Panc1 (cell line): ENCODE results near the gene MSANTD3. TPM values are rescaled to one million over a fixed set of nuclear protein-coding genes. Genes with fewer than 3 reads are reported as not detected.
"Not testable (repeated sequence)": the region's sequence is repeated elsewhere in the genome, so short reads cannot be mapped to it uniquely, and the experiment has no call there.

Experiments
- ATAC-seq: fragments of 200-7000 bp; cut with Tn5 transposase; 2 replicates; pipeline ENCODE4 v1.9.1; 2020; ENCODE audit warnings: mild to moderate bottlenecking, moderate library complexity
- BruUV-seq: library from RNA; stranded (reverse); fragments of 400-500 nt; replicated peaks from 2 replicates; lab custom pipeline; 2021; lab: Mats Ljungman, UMichigan
- CTCF ChIA-PET: fragments of 300-600 bp; sonication (Branson Sonifier 250); formaldehyde crosslinking; loops from one replicate; lab custom pipeline; 2022; ENCODE audit warnings: antibody characterized with exemption; lab: Charles Lee
- POLR2A ChIA-PET: fragments of 300-600 bp; sonication (Branson Sonifier 250); formaldehyde crosslinking; loops from one replicate; lab custom pipeline; 2022; ENCODE audit warnings: antibody characterized with exemption; lab: Charles Lee
- DNase-seq: peaks from one replicate; pipeline ENCODE4 v3.0.0-alpha.2; 2010; ENCODE audit warnings: low read depth, low spot score
- H3K27ac ChIP-seq: 2 replicates; pipeline ENCODE4 v1.5.1; 2011; ENCODE audit warnings: mild to moderate bottlenecking, low read length, inconsistent platforms
- H3K27me3 ChIP-seq: fragments of 200-500 bp; sonication (Bioruptor generic); 2 replicates; pipeline ENCODE4 v1.6.0; 2014; ENCODE audit warnings: low read length, inconsistent platforms; ENCODE audit not compliant: control insufficient read depth, insufficient read depth
- H3K36me3 ChIP-seq: fragments of 200-500 bp; sonication (Bioruptor generic); 2 replicates; pipeline ENCODE4 v1.5.1; 2014; ENCODE audit warnings: inconsistent platforms, mild to moderate bottlenecking, low read length, moderate library complexity; ENCODE audit not compliant: control insufficient read depth, insufficient read depth
- H3K4me1 ChIP-seq: 2 replicates; pipeline ENCODE4 v1.5.1; 2011; ENCODE audit warnings: inconsistent platforms, mild to moderate bottlenecking, low read length, moderate library complexity; ENCODE audit not compliant: control insufficient read depth, insufficient read depth
- H3K4me3 ChIP-seq, 2 experiments: 2 replicates each; pipeline ENCODE4 v1.5.1; 2011 to 2012; ENCODE audit warnings: low read depth in 2 of 2, low read length in 2 of 2, mild to moderate bottlenecking in 2 of 2, inconsistent platforms in 1 of 2, moderate library complexity in 1 of 2
- H3K9me3 ChIP-seq: fragments of 200-500 bp; sonication (Bioruptor generic); 2 replicates; pipeline ENCODE4 v1.5.1; 2014; ENCODE audit warnings: low read depth, mild to moderate bottlenecking, inconsistent platforms, low read length, moderate library complexity; ENCODE audit not compliant: control insufficient read depth, insufficient read depth
- in situ Hi-C: cut with HindIII; loops from 2 replicates; pipeline ENCODE4 v1.10.0; 2016; ENCODE audit warnings: low sequenced_read_pairs, low pct_unique_long_range_greater_than_20kb
- intact Hi-C: fragments of 100-400 bp; cut with micrococcal nuclease; formaldehyde crosslinking; loops from one replicate; pipeline ENCODE4 v1.10.0; 2022; ENCODE audit not compliant: unreplicated experiment
- total RNA-seq: library from RNA; stranded (reverse); gene quantifications from one replicate; pipeline ENCODE4 v1.2.1, GENCODE V29; 2021; ENCODE audit not compliant: unreplicated experiment
- TF ChIP-seq, protein P1 (sequence below), 2 experiments: IDR thresholded peaks; 2 replicates each; pipeline ENCODE4 v1.6.1; 2011 to 2012; ENCODE audit warnings: low read depth in 2 of 2, control low read depth in 1 of 2, low read length in 1 of 2, mild to moderate bottlenecking in 1 of 2, moderate library complexity in 1 of 2; ENCODE audit not compliant: insufficient read depth in 1 of 2
- TF ChIP-seq, protein P2 (sequence below): fragments of 450-650 bp; IDR thresholded peaks from 2 replicates; pipeline ENCODE4 v1.5.1; 2017; ENCODE audit warnings: mild to moderate bottlenecking

The MSANTD3 gene
- total RNA-seq, 1 experiment from 2014 or later: 58.7 TPM

DNA sequence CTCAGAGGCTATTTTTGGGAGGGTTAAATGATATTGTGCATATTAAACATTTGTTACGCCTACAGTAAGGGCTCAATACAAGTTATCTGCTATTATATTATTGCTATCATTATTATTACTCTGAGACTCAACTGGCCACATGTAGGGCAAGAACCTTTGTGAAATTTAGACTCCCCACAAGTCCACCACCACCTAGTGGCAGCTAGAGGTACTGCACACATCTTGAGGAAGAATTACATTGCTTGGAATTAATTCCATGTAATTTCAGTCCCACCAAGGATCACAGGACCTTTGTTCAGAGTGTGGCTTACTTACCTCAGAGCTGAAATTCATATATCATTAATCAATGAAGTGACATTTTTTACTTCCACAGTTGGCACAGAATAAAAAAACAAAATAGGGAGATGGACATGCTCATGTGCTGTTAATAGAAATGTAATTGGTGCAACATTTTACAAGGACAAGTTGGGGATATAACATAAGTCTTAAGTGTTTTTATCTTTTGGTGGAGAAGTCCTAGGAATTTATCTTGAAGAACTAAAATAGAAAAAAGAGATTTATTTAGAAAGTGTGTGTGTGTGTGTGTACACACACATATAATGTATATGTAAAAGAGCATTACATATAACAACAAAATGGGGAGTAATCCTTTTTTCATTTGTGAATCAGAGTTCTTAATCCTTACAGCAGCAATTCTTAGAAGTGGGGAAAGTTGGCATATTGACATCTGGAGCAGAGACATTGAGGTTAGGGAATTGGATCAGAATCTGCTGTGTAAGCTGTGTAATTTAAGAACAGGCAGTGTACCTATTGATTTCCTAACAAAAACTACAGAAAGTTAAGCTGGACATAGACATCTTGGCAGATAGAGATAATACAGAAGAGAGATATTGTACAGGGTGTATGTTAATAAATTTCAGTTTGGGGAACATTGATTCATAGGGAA lies 11.2 kb downstream of the MSANTD3 start:
- no peaks in the 10 kb centered on the region for H3K9me3 ChIP-seq
- in situ Hi-C loops: no loop called here
- no peaks in the 10 kb centered on the region; the same call in 1 of the 2 replicates for H3K4me1 ChIP-seq
- no TSS peak for BruUV-seq
- ChIA-PET POLR2A (no interaction called here), CTCF (interaction anchor here (0.6 kb wide), 1 partner anchor 156 kb away, joined by 4 read pairs; no protein-coding TSS in a partner anchor)
- ATAC-seq (peak; percentile 53; the same call in 1 of the 2 replicates), DNase-seq (no peak)
- TF ChIP-seq, protein P1, sequence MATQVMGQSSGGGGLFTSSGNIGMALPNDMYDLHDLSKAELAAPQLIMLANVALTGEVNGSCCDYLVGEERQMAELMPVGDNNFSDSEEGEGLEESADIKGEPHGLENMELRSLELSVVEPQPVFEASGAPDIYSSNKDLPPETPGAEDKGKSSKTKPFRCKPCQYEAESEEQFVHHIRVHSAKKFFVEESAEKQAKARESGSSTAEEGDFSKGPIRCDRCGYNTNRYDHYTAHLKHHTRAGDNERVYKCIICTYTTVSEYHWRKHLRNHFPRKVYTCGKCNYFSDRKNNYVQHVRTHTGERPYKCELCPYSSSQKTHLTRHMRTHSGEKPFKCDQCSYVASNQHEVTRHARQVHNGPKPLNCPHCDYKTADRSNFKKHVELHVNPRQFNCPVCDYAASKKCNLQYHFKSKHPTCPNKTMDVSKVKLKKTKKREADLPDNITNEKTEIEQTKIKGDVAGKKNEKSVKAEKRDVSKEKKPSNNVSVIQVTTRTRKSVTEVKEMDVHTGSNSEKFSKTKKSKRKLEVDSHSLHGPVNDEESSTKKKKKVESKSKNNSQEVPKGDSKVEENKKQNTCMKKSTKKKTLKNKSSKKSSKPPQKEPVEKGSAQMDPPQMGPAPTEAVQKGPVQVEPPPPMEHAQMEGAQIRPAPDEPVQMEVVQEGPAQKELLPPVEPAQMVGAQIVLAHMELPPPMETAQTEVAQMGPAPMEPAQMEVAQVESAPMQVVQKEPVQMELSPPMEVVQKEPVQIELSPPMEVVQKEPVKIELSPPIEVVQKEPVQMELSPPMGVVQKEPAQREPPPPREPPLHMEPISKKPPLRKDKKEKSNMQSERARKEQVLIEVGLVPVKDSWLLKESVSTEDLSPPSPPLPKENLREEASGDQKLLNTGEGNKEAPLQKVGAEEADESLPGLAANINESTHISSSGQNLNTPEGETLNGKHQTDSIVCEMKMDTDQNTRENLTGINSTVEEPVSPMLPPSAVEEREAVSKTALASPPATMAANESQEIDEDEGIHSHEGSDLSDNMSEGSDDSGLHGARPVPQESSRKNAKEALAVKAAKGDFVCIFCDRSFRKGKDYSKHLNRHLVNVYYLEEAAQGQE (IDR thresholded peaks at IDR 0.05; ENCODE audit: insufficient read depth in 1 of 2, low read depth in 2 of 2, low read length in 1 of 2): no peak
- TF ChIP-seq, protein P2, sequence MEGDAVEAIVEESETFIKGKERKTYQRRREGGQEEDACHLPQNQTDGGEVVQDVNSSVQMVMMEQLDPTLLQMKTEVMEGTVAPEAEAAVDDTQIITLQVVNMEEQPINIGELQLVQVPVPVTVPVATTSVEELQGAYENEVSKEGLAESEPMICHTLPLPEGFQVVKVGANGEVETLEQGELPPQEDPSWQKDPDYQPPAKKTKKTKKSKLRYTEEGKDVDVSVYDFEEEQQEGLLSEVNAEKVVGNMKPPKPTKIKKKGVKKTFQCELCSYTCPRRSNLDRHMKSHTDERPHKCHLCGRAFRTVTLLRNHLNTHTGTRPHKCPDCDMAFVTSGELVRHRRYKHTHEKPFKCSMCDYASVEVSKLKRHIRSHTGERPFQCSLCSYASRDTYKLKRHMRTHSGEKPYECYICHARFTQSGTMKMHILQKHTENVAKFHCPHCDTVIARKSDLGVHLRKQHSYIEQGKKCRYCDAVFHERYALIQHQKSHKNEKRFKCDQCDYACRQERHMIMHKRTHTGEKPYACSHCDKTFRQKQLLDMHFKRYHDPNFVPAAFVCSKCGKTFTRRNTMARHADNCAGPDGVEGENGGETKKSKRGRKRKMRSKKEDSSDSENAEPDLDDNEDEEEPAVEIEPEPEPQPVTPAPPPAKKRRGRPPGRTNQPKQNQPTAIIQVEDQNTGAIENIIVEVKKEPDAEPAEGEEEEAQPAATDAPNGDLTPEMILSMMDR: peak; percentile 85
- intact Hi-C loops: loop anchor here (5.0 kb wide), 1 partner anchor 154 kb away; no protein-coding TSS in a partner anchor
- 0 out of 2 replicates have a peak, but pooled peaks cover 3% of the 10 kb centered on the region for H3K36me3 ChIP-seq
- H3K4me3 ChIP-seq: no peak overlapping the region
- no peaks in the 10 kb centered on the region for H3K27me3 ChIP-seq
- no peak overlapping the region for H3K27ac ChIP-seq

DNA sequence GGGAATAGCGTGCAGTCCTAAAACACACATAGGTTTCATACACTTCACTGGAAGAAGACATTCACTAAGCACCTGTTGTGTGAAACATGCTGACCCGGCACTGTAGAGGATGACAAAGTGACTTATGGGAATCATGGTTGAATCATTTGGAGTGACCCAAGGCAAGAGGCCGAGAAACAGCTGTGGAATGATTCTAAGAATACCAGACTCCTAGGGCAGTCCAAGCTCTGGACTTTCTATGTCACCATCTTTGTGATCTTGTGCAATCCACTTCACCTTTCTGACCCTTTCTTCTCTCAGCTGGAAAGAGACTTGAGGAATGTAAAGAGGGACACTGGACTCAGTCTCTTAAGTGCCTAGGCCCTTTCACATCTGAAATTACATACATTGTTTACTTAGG lies 13.1 kb downstream of the MSANTD3 start:
- Histone ChIP-seq H3K9me3 (no peaks in the 10 kb centered on the region), H3K27me3 (no peaks in the 10 kb centered on the region), H3K4me3 (no peak overlapping the region), H3K4me1 (no peaks in the 10 kb centered on the region), H3K27ac (no peak overlapping the region), H3K36me3 (peaks cover 12% of the 10 kb centered on the region)
- CTCF ChIA-PET: no interaction called here
- intact Hi-C loops: no loop called here
- BruUV-seq: no TSS peak
- TF ChIP-seq, protein P1 (IDR thresholded peaks at IDR 0.05; ENCODE audit: insufficient read depth in 1 of 2, low read depth in 2 of 2, low read length in 1 of 2): no peak
- peak; percentile 42; the same call in 1 of the 2 replicates for ATAC-seq
- POLR2A ChIA-PET: no interaction called here
- DNase-seq: no peak
- in situ Hi-C loops: no loop called here

DNA sequence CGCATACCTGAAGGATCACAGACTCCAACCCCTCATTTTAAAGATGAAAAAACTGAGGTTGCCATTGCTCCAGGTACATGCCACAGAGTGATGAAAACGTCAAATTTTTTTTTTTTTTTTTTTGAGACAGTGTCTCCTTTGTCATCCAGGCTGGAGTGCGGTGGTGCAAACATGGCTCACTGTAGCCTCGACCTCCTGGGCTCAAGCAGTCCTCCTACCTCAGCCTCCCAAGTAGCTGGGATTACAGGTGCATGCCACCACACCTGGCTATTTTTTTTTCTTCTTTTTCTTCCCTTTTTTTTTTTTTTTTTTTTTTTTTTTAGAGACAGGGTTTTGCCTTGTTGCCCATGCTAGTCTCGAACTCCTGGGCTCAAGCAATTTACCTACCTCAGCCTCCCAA lies 13.5 kb downstream of the MSANTD3 start:
- POLR2A ChIA-PET, H3K9me3 ChIP-seq, H3K27ac ChIP-seq, BruUV-seq, DNase-seq, H3K4me1 ChIP-seq, H3K27me3 ChIP-seq, CTCF ChIA-PET, ATAC-seq, H3K4me3 ChIP-seq, intact Hi-C loops, in situ Hi-C loops: not testable (repeated sequence)
- H3K36me3 ChIP-seq: peaks cover 14% of the 10 kb centered on the region
